ENCODE results near the gene PUSL1.

GRCh38 chr1:1300352-1300739 is 8.1 kb upstream of the PUSL1 start:
- TF ChIP-seq CTCF (IDR thresholded peaks at IDR 0.05; ENCODE audit: insufficient read depth, low read length) (no peak), POLR2AphosphoS5 (IDR thresholded peaks at IDR 0.05; ENCODE audit: low read depth) (no peak)
